Inferior parietal cortex (tissue), 1 donor: Measurements from ENCODE around the gene IARS2.
"Not testable (repeated sequence)": the region's sequence is repeated elsewhere in the genome, so short reads cannot be mapped to it uniquely, and the experiment has no call there.

Experiments
- DNase-seq: peaks from one replicate; pipeline ENCODE4 v3.0.0-alpha.2; 2016; ENCODE audit errors: extremely low spot score

The IARS2 gene

DNA sequence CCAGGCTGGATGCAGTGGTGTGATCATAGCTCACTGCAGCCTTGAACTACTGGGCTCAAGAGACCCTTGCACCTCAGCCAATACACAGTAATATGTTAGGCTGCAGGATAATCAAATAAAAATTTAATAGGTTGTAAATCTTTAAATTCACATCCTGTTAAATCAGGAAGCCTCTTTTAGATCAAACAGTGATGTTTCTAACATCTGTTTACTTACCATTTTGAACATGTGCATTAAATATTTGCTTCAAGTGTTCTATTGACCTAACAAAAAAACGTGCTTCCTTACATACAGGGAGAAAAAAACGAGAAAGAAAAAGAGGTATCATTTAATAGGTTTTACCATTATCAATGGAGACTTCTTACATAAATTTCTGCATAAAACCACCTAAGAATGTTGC, 70.6 kb downstream of the IARS2 start:
- no peak for DNase-seq

DNA sequence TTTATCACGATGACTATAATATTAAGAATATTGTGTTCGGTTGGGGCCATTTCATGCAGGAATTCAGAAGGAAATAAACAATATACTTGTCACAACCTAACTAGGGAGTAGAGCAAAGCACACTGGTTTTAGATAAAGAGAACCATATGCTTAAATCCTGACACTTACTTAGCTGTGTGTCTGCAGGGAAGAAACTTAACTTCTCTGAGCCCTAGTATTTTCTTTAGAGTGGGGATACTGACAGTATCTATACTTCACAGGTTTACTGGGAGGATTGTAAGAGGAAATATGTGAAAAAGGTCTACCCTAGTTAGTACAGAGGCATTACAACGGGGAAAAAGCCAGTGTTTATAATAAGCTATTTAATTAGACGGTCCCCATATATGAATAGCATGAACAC, 72.9 kb downstream of the IARS2 start:
- no peak for DNase-seq

DNA sequence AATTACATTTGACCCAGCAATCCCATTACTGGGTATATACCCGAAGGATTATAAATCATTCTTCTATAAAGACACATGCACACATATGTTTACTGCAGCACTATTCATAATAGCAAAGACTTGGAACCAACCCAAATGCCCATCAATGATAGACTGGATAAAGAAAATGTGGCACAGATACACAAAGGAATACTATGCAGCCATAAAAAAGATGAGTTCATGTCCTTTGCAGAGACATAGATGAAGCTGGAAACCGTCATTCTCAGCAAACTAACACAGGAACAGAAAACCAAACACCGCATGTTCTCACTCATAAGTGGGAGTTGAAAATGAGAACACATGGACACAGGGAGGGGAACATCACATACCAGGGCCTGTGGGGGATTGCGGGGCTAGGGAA, 76.0 kb downstream of the IARS2 start:
- not testable (repeated sequence) for DNase-seq

DNA sequence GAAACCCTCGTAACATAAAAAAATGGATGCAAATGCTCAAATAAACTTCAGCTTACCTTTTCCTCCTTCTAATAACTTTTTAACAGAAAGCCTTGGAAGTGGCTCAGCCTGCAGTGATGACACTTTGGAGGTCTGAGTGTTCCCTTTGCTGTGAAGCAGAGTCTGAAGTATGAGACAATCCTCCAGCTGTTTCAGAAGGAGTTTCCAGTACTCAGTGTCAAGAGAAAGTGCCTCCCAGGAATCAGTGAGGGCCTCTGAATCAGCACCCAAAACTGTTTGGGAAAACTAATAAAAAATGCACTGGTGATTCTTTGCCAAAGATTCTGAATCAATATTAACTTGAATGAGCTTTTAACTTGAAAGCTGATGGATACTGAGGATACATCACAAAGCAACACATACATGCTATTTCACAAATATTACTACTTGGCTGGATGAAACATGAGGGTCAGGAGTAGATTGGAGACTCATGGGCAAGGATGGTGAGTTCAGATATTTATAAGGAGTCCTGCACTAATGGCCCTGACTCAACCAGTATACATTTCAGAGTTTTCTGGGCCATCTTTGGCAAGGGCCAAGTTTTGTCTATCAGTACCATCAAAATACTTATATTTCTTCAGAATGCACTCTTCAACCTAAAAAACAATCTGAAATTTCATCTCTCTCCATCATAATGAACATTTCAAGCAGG, 77.0 kb downstream of the IARS2 start:
- DNase-seq = no peak

DNA sequence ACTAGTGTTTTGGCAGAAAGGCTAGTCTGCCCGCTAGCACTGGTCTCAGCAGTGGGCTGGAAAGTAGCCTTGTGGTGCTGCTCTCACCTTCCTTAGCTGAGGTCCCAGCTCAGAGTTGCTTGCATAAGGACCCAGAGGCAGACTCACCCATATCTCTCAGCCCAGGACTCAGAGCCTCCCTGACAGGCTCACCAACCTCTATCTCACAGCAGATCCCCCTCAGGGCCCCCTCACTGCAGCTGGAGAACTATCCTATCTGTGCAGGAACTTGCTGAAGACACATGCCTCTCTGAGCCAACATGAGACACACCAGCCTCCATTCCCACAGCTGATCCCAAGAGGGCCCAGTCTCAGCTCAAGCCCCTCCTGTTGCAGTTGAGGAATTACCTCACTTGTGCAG, 82.6 kb downstream of the IARS2 start:
- no peak for DNase-seq

DNA sequence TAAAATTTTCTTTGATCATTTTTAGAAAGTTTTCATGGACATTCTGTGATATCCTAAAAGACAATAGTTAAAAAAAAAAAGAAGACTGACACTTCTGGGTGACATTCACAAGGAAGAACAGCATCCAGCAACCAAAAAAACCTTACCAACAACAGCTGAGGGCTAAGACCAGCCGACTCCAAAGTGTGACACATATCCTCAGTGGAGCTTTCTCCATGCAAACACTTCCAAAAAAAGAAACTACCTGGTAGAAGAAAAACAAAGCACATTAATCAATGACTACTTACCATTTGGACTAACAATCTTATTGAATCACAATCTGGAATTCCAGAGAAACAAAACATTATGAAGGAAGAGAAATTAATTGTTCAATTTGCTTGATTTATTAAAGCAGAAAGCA, 88.2 kb downstream of the IARS2 start:
- DNase-seq = no peak

DNA sequence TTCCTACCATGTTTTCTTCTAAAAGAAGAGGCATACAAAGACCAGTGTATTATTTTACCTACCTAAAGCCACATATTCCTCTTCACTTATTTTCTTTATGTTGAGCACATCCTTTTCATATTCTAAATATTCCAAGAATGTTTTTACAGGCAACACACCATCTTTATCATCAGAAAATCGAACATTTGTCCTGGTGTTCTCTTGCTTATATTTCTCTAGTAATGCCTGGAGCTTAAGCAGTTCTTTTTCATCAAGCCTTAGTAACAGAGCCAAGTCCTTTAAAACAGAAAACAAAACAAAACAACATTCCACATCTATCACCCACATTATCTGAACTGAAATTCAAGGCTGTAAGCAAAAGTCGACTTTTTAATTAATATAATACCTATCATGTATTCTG, 88.7 kb downstream of the IARS2 start:
- no peak for DNase-seq

DNA sequence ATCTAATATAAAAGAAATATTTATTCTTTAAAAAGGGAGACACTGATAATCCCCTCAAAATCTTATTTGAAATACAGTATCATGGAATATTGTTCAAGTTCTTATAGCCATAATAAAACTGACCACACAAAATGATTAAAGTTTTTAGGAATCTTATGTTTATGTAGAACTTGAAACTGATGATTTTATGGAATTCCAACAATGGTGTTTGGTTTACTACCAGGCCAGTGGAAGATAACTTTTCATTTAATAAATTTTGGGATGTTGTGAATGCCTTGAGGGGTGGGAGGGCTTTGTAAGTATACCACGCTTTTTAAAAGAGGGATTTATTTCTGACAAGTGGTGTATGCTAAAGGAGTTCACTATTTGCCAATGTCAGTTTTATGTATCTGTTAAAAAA, 90.6 kb downstream of the IARS2 start:
- DNase-seq = no peak

DNA sequence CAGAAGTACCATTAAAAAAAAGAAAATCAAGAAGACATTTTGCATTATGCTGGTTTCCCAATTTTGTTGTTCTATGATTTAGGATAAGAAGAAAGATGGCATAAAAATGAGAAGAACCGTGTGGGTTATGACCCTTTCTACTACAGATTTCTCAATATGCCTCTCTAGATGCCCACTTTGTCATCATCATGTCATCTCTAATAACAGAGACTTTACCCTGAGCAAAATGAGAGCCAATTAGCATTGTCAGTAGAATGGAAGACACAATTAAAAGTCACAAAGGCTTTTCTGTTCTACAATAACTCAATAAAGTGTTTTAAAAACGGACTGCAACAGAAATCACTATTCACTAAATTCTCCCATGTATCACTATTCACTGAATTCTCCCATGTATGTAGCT, 92.8 kb downstream of the IARS2 start:
- no peak for DNase-seq

DNA sequence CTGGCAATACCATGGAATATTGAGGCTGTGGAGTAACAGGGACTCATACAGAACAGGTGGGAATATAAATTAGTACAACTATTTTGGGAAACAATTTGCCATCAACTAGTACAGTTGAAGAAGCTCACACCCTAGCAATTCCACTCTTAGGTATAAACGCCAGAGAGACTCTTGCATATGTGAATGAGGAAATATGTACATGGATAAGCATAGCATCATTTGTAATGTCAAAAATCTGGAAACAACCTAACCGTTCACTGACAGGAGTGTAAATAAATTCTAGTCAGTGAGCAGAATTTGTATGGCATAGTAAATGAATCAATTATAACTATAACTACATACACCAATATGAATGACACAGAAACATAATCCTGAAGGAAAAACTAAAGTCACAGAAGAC, 94.6 kb downstream of the IARS2 start:
- DNase-seq = no peak

DNA sequence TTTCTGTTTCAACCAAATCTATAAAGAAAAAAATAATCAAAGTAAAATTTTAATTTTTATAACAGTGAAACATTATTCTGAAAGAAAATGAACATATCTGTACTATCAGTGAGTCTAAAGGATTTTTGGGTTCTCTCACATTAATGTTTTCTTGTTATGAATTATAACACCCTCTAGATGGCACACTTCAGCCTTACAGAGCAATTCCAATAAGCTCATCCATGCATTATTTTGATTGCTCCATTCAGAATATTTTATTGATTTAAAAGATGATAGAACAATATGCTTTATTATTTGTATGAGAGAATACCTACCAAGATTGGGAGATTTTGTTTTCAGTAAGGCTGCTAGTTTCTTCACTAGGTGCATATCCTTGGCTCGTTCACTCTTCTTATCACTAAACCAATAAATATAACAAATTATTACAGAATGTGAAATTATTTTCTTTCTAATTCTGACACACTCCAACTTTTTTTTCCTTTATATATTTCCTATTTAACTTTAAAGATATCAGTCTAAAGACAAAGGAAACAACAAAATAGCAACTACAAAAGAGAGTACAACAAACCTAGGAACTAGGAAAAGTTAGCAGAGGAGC, 95.9 kb downstream of the IARS2 start:
- DNase-seq = peak; percentile 50

DNA sequence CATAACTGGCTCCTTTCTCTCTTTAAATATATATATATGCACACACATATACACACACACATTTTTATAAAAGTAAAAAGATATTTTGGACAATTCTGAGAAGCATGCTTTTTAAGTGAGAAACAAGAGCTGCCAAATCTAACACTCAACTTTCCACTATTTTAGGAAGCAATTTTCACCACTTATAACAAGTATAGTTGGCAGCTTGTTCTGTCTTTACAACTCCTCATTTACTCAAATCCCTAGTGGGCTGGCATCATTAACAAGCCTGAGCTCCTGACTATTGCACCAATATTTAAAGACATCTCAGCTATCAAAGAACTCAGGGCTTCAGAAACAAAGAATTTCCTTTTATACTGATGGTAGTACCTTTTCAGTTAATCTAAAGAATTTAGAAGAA, 101.8 kb downstream of the IARS2 start:
- peak; percentile 28 for DNase-seq
